ENCODE results near the gene BSDC1. TPM values are rescaled to one million over a fixed set of nuclear protein-coding genes. Genes with fewer than 3 reads are reported as not detected.

The BSDC1 gene
- total and polyA plus RNA-seq, 2 experiments from 2014 or later, result 22.7 to 50.7 TPM

DNA sequence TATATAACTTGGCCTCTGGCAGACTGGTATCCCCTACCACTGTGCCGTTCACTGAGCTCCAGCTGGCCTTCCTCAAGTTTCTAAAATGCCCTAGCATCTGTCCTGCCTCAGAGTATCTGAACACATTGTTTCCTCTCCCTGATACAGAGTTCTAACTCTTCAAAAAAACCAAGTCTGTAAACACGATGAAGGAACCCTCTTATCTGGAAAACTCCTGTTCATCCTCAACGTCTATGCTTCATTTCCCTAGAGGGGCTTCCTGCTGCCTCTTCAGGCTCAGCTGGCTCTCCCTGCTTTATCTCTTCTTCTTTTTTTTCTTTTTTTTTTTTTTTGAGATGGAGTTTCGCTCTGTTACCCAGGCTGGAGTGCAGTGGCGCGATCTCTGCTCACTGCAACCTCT lies 5.6 kb downstream of the BSDC1 start:
- Histone ChIP-seq H3K79me2 (replicated peaks; ENCODE audit: insufficient read depth) (peaks cover 32% of the 10 kb centered on the region), H3F3A (replicated peaks; ENCODE audit: low read depth) (no peaks in the 10 kb centered on the region; the same call in 1 of the 2 replicates), H3K36me3 (ENCODE audit: insufficient read depth) (peaks cover 25% of the 10 kb centered on the region), H3K4me3 (no peak overlapping the region), H3K27ac (ENCODE audit: low read depth) (no peak overlapping the region), H3K27me3 (ENCODE audit: insufficient read depth) (no peaks in the 10 kb centered on the region), H2AFZ (no peak overlapping the region), H4K20me1 (replicated peaks; ENCODE audit: insufficient read depth) (peaks cover 13% of the 10 kb centered on the region; the same call in 1 of the 2 replicates), H3K9me2 (ENCODE audit: insufficient read depth) (no peaks in the 10 kb centered on the region), H3K4me2 (no peak overlapping the region), H3K4me1 (ENCODE audit: insufficient read depth) (peaks cover 6% of the 10 kb centered on the region; the same call in 1 of the 2 replicates)
- H3K36me3 Mint-ChIP-seq (ENCODE audit: low read depth), result peaks cover 33% of the 10 kb centered on the region
- ATAC-seq (no peak), DNase-seq (ENCODE audit: low spot score) (no peak)
- H3K4me3 Mint-ChIP-seq, result no peak overlapping the region
- peaks cover 2% of the 10 kb centered on the region for H3K27me3 Mint-ChIP-seq (ENCODE audit: insufficient read depth, low read depth, poor library complexity)
- no peak for TF ChIP-seq CREB1 (CRISPR knock-in tag; IDR thresholded peaks at IDR 0.05; ENCODE audit: low read depth)
- TF ChIP-seq EZH2 (IDR thresholded peaks at IDR 0.05; ENCODE audit: low read depth, unreplicated experiment), result no peak
- TF ChIP-seq, protein P1, sequence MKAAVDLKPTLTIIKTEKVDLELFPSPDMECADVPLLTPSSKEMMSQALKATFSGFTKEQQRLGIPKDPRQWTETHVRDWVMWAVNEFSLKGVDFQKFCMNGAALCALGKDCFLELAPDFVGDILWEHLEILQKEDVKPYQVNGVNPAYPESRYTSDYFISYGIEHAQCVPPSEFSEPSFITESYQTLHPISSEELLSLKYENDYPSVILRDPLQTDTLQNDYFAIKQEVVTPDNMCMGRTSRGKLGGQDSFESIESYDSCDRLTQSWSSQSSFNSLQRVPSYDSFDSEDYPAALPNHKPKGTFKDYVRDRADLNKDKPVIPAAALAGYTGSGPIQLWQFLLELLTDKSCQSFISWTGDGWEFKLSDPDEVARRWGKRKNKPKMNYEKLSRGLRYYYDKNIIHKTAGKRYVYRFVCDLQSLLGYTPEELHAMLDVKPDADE (IDR thresholded peaks at IDR 0.05), result no peak
- TF ChIP-seq ZNF114 (CRISPR knock-in tag; IDR thresholded peaks at IDR 0.05), result no peak
- TF ChIP-seq, protein P2, sequence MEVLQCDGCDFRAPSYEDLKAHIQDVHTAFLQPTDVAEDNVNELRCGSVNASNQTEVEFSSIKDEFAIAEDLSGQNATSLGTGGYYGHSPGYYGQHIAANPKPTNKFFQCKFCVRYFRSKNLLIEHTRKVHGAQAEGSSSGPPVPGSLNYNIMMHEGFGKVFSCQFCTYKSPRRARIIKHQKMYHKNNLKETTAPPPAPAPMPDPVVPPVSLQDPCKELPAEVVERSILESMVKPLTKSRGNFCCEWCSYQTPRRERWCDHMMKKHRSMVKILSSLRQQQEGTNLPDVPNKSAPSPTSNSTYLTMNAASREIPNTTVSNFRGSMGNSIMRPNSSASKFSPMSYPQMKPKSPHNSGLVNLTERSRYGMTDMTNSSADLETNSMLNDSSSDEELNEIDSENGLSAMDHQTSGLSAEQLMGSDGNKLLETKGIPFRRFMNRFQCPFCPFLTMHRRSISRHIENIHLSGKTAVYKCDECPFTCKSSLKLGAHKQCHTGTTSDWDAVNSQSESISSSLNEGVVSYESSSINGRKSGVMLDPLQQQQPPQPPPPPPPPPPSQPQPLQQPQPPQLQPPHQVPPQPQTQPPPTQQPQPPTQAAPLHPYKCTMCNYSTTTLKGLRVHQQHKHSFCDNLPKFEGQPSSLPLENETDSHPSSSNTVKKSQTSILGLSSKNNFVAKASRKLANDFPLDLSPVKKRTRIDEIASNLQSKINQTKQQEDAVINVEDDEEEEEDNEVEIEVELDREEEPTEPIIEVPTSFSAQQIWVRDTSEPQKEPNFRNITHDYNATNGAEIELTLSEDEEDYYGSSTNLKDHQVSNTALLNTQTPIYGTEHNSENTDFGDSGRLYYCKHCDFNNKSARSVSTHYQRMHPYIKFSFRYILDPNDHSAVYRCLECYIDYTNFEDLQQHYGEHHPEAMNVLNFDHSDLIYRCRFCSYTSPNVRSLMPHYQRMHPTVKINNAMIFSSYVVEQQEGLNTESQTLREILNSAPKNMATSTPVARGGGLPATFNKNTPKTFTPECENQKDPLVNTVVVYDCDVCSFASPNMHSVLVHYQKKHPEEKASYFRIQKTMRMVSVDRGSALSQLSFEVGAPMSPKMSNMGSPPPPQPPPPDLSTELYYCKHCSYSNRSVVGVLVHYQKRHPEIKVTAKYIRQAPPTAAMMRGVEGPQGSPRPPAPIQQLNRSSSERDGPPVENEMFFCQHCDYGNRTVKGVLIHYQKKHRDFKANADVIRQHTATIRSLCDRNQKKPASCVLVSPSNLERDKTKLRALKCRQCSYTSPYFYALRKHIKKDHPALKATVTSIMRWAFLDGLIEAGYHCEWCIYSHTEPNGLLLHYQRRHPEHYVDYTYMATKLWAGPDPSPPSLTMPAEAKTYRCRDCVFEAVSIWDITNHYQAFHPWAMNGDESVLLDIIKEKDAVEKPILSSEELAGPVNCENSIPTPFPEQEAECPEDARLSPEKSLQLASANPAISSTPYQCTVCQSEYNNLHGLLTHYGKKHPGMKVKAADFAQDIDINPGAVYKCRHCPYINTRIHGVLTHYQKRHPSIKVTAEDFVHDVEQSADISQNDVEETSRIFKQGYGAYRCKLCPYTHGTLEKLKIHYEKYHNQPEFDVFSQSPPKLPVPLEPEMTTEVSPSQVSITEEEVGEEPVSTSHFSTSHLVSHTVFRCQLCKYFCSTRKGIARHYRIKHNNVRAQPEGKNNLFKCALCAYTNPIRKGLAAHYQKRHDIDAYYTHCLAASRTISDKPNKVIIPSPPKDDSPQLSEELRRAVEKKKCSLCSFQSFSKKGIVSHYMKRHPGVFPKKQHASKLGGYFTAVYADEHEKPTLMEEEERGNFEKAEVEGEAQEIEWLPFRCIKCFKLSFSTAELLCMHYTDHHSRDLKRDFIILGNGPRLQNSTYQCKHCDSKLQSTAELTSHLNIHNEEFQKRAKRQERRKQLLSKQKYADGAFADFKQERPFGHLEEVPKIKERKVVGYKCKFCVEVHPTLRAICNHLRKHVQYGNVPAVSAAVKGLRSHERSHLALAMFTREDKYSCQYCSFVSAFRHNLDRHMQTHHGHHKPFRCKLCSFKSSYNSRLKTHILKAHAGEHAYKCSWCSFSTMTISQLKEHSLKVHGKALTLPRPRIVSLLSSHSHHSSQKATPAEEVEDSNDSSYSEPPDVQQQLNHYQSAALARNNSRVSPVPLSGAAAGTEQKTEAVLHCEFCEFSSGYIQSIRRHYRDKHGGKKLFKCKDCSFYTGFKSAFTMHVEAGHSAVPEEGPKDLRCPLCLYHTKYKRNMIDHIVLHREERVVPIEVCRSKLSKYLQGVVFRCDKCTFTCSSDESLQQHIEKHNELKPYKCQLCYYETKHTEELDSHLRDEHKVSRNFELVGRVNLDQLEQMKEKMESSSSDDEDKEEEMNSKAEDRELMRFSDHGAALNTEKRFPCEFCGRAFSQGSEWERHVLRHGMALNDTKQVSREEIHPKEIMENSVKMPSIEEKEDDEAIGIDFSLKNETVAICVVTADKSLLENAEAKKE (CRISPR knock-in tag; IDR thresholded peaks at IDR 0.05), result no peak
- no peak for TF ChIP-seq REST (IDR thresholded peaks at IDR 0.05; ENCODE audit: unreplicated experiment)
- TF ChIP-seq, protein P3, sequence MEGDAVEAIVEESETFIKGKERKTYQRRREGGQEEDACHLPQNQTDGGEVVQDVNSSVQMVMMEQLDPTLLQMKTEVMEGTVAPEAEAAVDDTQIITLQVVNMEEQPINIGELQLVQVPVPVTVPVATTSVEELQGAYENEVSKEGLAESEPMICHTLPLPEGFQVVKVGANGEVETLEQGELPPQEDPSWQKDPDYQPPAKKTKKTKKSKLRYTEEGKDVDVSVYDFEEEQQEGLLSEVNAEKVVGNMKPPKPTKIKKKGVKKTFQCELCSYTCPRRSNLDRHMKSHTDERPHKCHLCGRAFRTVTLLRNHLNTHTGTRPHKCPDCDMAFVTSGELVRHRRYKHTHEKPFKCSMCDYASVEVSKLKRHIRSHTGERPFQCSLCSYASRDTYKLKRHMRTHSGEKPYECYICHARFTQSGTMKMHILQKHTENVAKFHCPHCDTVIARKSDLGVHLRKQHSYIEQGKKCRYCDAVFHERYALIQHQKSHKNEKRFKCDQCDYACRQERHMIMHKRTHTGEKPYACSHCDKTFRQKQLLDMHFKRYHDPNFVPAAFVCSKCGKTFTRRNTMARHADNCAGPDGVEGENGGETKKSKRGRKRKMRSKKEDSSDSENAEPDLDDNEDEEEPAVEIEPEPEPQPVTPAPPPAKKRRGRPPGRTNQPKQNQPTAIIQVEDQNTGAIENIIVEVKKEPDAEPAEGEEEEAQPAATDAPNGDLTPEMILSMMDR (conservative IDR thresholded peaks at IDR 0.05; ENCODE audit: low read depth in 2 of 2), result no peak
- no peak for TF ChIP-seq STAT1 (IDR thresholded peaks at IDR 0.05; ENCODE audit: unreplicated experiment)
- no peak for TF ChIP-seq JUNB (IDR thresholded peaks at IDR 0.05; ENCODE audit: unreplicated experiment)
- no peak for TF ChIP-seq ZNF331 (CRISPR knock-in tag; IDR thresholded peaks at IDR 0.05; ENCODE audit: low read depth)
- TF ChIP-seq POLR2AphosphoS5 (IDR thresholded peaks at IDR 0.05; ENCODE audit: low read depth), result no peak
- TF ChIP-seq EZH2phosphoT487 (IDR thresholded peaks at IDR 0.05; ENCODE audit: unreplicated experiment), result no peak
- TF ChIP-seq NANOG (IDR thresholded peaks at IDR 0.05; ENCODE audit: borderline replicate concordance), result no peak
- H3K4me1 Mint-ChIP-seq, result peaks cover 8% of the 10 kb centered on the region; the same call in 2 of the 3 replicates
- no peaks in the 10 kb centered on the region for H3K9me3 Mint-ChIP-seq
- no peak overlapping the region for H3K27ac Mint-ChIP-seq

Measured in GM23338 (cell line).